ENCODE measurements around the gene FPR2. TPM values are rescaled to one million over a fixed set of nuclear protein-coding genes. Genes with fewer than 3 reads are reported as not detected.
"Not testable (repeated sequence)": the region's sequence is repeated elsewhere in the genome, so short reads cannot be mapped to it uniquely, and the experiment has no call there.

Gene FPR2
- total and polyA plus RNA-seq, 2 donors: 1.2 to 1.4 TPM

- H3K4me1 ChIP-seq (ENCODE audit: control insufficient read depth in 2 of 2, insufficient read depth in 2 of 2, low read length in 2 of 2); H3K27me3 ChIP-seq (ENCODE audit: control insufficient read depth in 2 of 2, insufficient read depth in 1 of 2, low read length in 1 of 2); H3K9me3 ChIP-seq (ENCODE audit: control insufficient read depth in 2 of 2, insufficient read depth in 1 of 2, low read length in 1 of 2); H3K4me3 ChIP-seq (ENCODE audit: low read length in 2 of 2); DNase-seq (ENCODE audit: low read depth in 6 of 9, low spot score in 9 of 9); H3K27ac ChIP-seq (ENCODE audit: low read depth in 1 of 2, low read length in 1 of 2); H3K36me3 ChIP-seq (ENCODE audit: control insufficient read depth in 2 of 2, insufficient read depth in 2 of 2, low read length in 1 of 2): not testable (repeated sequence)
- WGBS: 82% methylated on average over 9 of the region's 9 CpGs
Measured at GRCh38 chr19:51804789-51805188, 43.8 kb downstream of the FPR2 start.

- WGBS: 97% methylated on average over 8 of the region's 8 CpGs
- not testable (repeated sequence) for H3K36me3 ChIP-seq (ENCODE audit: control insufficient read depth in 2 of 2, insufficient read depth in 2 of 2, low read length in 1 of 2); H3K9me3 ChIP-seq (ENCODE audit: control insufficient read depth in 2 of 2, insufficient read depth in 1 of 2, low read length in 1 of 2); H3K4me1 ChIP-seq (ENCODE audit: control insufficient read depth in 2 of 2, insufficient read depth in 2 of 2, low read length in 2 of 2); H3K27ac ChIP-seq (ENCODE audit: low read depth in 1 of 2, low read length in 1 of 2); DNase-seq (ENCODE audit: low read depth in 6 of 9, low spot score in 9 of 9); H3K4me3 ChIP-seq (ENCODE audit: low read length in 2 of 2); H3K27me3 ChIP-seq (ENCODE audit: control insufficient read depth in 2 of 2, insufficient read depth in 1 of 2, low read length in 1 of 2)
Measured at GRCh38 chr19:51805396-51805795, 44.4 kb downstream of the FPR2 start.

- not testable (repeated sequence) for DNase-seq (ENCODE audit: low read depth in 6 of 9, low spot score in 9 of 9); H3K4me1 ChIP-seq (ENCODE audit: control insufficient read depth in 2 of 2, insufficient read depth in 2 of 2, low read length in 2 of 2); H3K9me3 ChIP-seq (ENCODE audit: control insufficient read depth in 2 of 2, insufficient read depth in 1 of 2, low read length in 1 of 2); H3K27me3 ChIP-seq (ENCODE audit: control insufficient read depth in 2 of 2, insufficient read depth in 1 of 2, low read length in 1 of 2); H3K27ac ChIP-seq (ENCODE audit: low read depth in 1 of 2, low read length in 1 of 2); H3K36me3 ChIP-seq (ENCODE audit: control insufficient read depth in 2 of 2, insufficient read depth in 2 of 2, low read length in 1 of 2); H3K4me3 ChIP-seq (ENCODE audit: low read length in 2 of 2)
- WGBS: 89% methylated on average over 5 of the region's 5 CpGs
Measured at GRCh38 chr19:51806571-51806970, 45.6 kb downstream of the FPR2 start.

- WGBS: 62% methylated on average over 6 of the region's 6 CpGs
- no peaks in the 10 kb centered on the region for H3K4me1 ChIP-seq (ENCODE audit: control insufficient read depth in 2 of 2, insufficient read depth in 2 of 2, low read length in 2 of 2)
Measured at GRCh38 chr19:51807111-51807701, 46.2 kb downstream of the FPR2 start.

GRCh38 chr19:51807925-51808324, 46.9 kb downstream of the FPR2 start:
- DNase-seq (ENCODE audit: low read depth in 6 of 9, low spot score in 9 of 9): no peak
- 92% methylated on average over 2 of the region's 2 CpGs for WGBS

More at GRCh38 chr19:51807111-51807701, 46.2 kb downstream of the FPR2 start:
- H3K36me3 ChIP-seq (ENCODE audit: control insufficient read depth in 2 of 2, insufficient read depth in 2 of 2, low read length in 1 of 2): no peaks in the 10 kb centered on the region
- no peaks in the 10 kb centered on the region for H3K27me3 ChIP-seq (ENCODE audit: control insufficient read depth in 2 of 2, insufficient read depth in 1 of 2, low read length in 1 of 2)
- no peak overlapping the region for H3K27ac ChIP-seq (ENCODE audit: low read depth in 1 of 2, low read length in 1 of 2)
- no peak for DNase-seq (ENCODE audit: low read depth in 6 of 9, low spot score in 9 of 9)
- peaks cover 0 to 11% of the 10 kb centered on the region in 2 donors for H3K9me3 ChIP-seq (ENCODE audit: control insufficient read depth in 2 of 2, insufficient read depth in 1 of 2, low read length in 1 of 2)
- H3K4me3 ChIP-seq (ENCODE audit: low read length in 2 of 2): no peak overlapping the region

GRCh38 chr19:51808333-51808986, 47.5 kb downstream of the FPR2 start:
- H3K9me3 ChIP-seq (ENCODE audit: control insufficient read depth in 2 of 2, insufficient read depth in 1 of 2, low read length in 1 of 2): peaks cover 1 to 11% of the 10 kb centered on the region in 2 donors
- H3K27ac ChIP-seq (ENCODE audit: low read depth in 1 of 2, low read length in 1 of 2): no peak overlapping the region
- WGBS: 89% methylated on average over 8 of the region's 8 CpGs
- no peaks in the 10 kb centered on the region for H3K4me1 ChIP-seq (ENCODE audit: control insufficient read depth in 2 of 2, insufficient read depth in 2 of 2, low read length in 2 of 2)
- H3K4me3 ChIP-seq (ENCODE audit: low read length in 2 of 2): no peak overlapping the region
- no peak for DNase-seq (ENCODE audit: low read depth in 6 of 9, low spot score in 9 of 9)
- H3K27me3 ChIP-seq (ENCODE audit: control insufficient read depth in 2 of 2, insufficient read depth in 1 of 2, low read length in 1 of 2): no peaks in the 10 kb centered on the region
- no peaks in the 10 kb centered on the region for H3K36me3 ChIP-seq (ENCODE audit: control insufficient read depth in 2 of 2, insufficient read depth in 2 of 2, low read length in 1 of 2)

More at GRCh38 chr19:51807925-51808324, 46.9 kb downstream of the FPR2 start:
- Histone ChIP-seq H3K4me1 (ENCODE audit: control insufficient read depth in 2 of 2, insufficient read depth in 2 of 2, low read length in 2 of 2) (no peaks in the 10 kb centered on the region), H3K36me3 (ENCODE audit: control insufficient read depth in 2 of 2, insufficient read depth in 2 of 2, low read length in 1 of 2) (no peaks in the 10 kb centered on the region), H3K27me3 (ENCODE audit: control insufficient read depth in 2 of 2, insufficient read depth in 1 of 2, low read length in 1 of 2) (no peaks in the 10 kb centered on the region), H3K9me3 (ENCODE audit: control insufficient read depth in 2 of 2, insufficient read depth in 1 of 2, low read length in 1 of 2) (peaks cover under 1 to 11% of the 10 kb centered on the region in 2 donors), H3K27ac (ENCODE audit: low read depth in 1 of 2, low read length in 1 of 2) (no peak overlapping the region), H3K4me3 (ENCODE audit: low read length in 2 of 2) (no peak overlapping the region)

GRCh38 chr19:51809787-51810186, 48.8 kb downstream of the FPR2 start:
- no peak overlapping the region for H3K4me3 ChIP-seq (ENCODE audit: low read length in 2 of 2)

GRCh38 chr19:51810223-51810622, 49.2 kb downstream of the FPR2 start:
- H3K9me3 ChIP-seq (ENCODE audit: control insufficient read depth in 2 of 2, insufficient read depth in 1 of 2, low read length in 1 of 2): peaks cover 1 to 11% of the 10 kb centered on the region in 2 donors

More at GRCh38 chr19:51809787-51810186, 48.8 kb downstream of the FPR2 start:
- no peak for DNase-seq (ENCODE audit: low read depth in 6 of 9, low spot score in 9 of 9)
- Histone ChIP-seq H3K36me3 (ENCODE audit: control insufficient read depth in 2 of 2, insufficient read depth in 2 of 2, low read length in 1 of 2) (no peaks in the 10 kb centered on the region), H3K27ac (ENCODE audit: low read depth in 1 of 2, low read length in 1 of 2) (no peak overlapping the region), H3K9me3 (ENCODE audit: control insufficient read depth in 2 of 2, insufficient read depth in 1 of 2, low read length in 1 of 2) (peaks cover 1 to 11% of the 10 kb centered on the region in 2 donors), H3K4me1 (ENCODE audit: control insufficient read depth in 2 of 2, insufficient read depth in 2 of 2, low read length in 2 of 2) (no peaks in the 10 kb centered on the region), H3K27me3 (ENCODE audit: control insufficient read depth in 2 of 2, insufficient read depth in 1 of 2, low read length in 1 of 2) (no peaks in the 10 kb centered on the region)
- WGBS: 80% methylated on average over 4 of the region's 4 CpGs

GRCh38 chr19:51811344-51811743, 50.4 kb downstream of the FPR2 start:
- Histone ChIP-seq H3K4me3 (ENCODE audit: low read length in 2 of 2) (no peak overlapping the region), H3K27me3 (ENCODE audit: control insufficient read depth in 2 of 2, insufficient read depth in 1 of 2, low read length in 1 of 2) (no peaks in the 10 kb centered on the region), H3K36me3 (ENCODE audit: control insufficient read depth in 2 of 2, insufficient read depth in 2 of 2, low read length in 1 of 2) (no peaks in the 10 kb centered on the region), H3K4me1 (ENCODE audit: control insufficient read depth in 2 of 2, insufficient read depth in 2 of 2, low read length in 2 of 2) (no peaks in the 10 kb centered on the region), H3K9me3 (ENCODE audit: control insufficient read depth in 2 of 2, insufficient read depth in 1 of 2, low read length in 1 of 2) (peaks cover 1 to 16% of the 10 kb centered on the region in 2 donors), H3K27ac (ENCODE audit: low read depth in 1 of 2, low read length in 1 of 2) (no peak overlapping the region)
- DNase-seq (ENCODE audit: low read depth in 6 of 9, low spot score in 9 of 9): peak in 1 of 9 donors; percentile 13
- WGBS: 93% methylated on average over 11 of the region's 11 CpGs

More at GRCh38 chr19:51810223-51810622, 49.2 kb downstream of the FPR2 start:
- no peaks in the 10 kb centered on the region for H3K36me3 ChIP-seq (ENCODE audit: control insufficient read depth in 2 of 2, insufficient read depth in 2 of 2, low read length in 1 of 2)
- no peaks in the 10 kb centered on the region for H3K4me1 ChIP-seq (ENCODE audit: control insufficient read depth in 2 of 2, insufficient read depth in 2 of 2, low read length in 2 of 2)
- H3K4me3 ChIP-seq (ENCODE audit: low read length in 2 of 2): no peak overlapping the region
- H3K27me3 ChIP-seq (ENCODE audit: control insufficient read depth in 2 of 2, insufficient read depth in 1 of 2, low read length in 1 of 2): no peaks in the 10 kb centered on the region
- WGBS: 94% methylated on average over 7 of the region's 7 CpGs
- no peak for DNase-seq (ENCODE audit: low read depth in 6 of 9, low spot score in 9 of 9)
- H3K27ac ChIP-seq (ENCODE audit: low read depth in 1 of 2, low read length in 1 of 2): no peak overlapping the region
